Measurements from ENCODE around the gene PCBP1.
A peak's percentile ranks its signal among the peaks of the same experiment; 100 is the strongest.
"Not testable (repeated sequence)": the region's sequence is repeated elsewhere in the genome, so short reads cannot be mapped to it uniquely, and the experiment has no call there.

Gene PCBP1

DNA sequence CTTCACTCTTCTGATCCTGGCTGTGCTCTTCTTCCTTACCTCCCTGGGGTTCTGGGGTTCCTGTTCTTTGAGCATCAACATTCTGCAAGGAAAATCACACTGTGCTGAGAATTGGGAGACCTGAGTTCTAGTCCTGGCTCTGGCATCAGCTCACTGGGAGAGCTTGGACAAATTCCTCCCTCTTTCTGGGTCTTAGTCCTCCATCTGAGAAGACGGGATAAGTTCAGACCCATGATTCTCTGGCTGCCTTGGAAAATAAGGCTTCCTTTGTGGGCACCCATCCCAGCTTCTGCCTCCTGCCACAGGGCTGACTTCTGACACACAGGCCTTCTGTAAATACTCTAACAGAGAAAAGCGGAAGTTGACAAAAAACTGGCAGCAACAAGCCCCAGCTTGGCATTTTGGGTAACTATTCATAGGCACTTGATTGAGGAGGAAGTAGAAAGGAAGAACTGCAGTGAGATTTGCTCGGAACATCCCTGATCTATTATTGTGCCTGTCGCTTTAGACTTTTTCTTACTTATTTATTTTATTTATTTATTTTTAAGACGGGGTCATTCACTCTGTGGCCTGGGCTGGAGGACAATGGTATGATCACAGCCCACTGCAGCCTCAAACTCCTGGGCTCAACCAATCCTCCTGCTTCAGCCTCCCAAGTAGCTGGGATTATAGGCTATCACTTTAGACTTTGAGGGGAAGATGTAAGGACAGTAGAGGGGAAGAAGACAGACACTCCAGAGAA lies 7.9 kb downstream of the PCBP1 start:
- no peaks in the 10 kb centered on the region for H3K36me3 ChIP-seq (ENCODE audit: control insufficient read depth in 5 of 5, insufficient read depth in 5 of 5, low read length in 5 of 5)
- H3K4me1 ChIP-seq (ENCODE audit: control insufficient read depth in 5 of 5, insufficient read depth in 5 of 5, low read length in 5 of 5), result peaks cover 8 to 38% (median 30%) of the 10 kb centered on the region in 5 donors
- peak overlapping the region; percentile 32 to 73 (median 57) for H3K9ac ChIP-seq (ENCODE audit: low read length in 5 of 5)
- peak overlapping the region; percentile 88 for H3K27ac ChIP-seq (ENCODE audit: low read depth, low read length)
- peak overlapping the region in 3 of 5 donors; percentile 20 to 48 (median 35) for H3K4me3 ChIP-seq (ENCODE audit: low read depth in 1 of 5, low read length in 5 of 5)
- H3K27me3 ChIP-seq (ENCODE audit: control insufficient read depth in 5 of 5, insufficient read depth in 4 of 5, low read length in 5 of 5), result no peaks in the 10 kb centered on the region
- H3K9me3 ChIP-seq (ENCODE audit: control insufficient read depth in 5 of 5, low read length in 5 of 5), result no peaks in the 10 kb centered on the region

GRCh38 chr2:70095720-70096670 lies 8.7 kb downstream of the PCBP1 start:
- Histone ChIP-seq H3K9ac (ENCODE audit: low read length in 5 of 5) (peak overlapping the region in 4 of 5 donors; percentile 2 to 73 (median 58)), H3K27ac (ENCODE audit: low read depth, low read length) (peak overlapping the region; percentile 88), H3K4me3 (ENCODE audit: low read depth in 1 of 5, low read length in 5 of 5) (peak overlapping the region in 1 of 5 donors; percentile 48), H3K36me3 (ENCODE audit: control insufficient read depth in 5 of 5, insufficient read depth in 5 of 5, low read length in 5 of 5) (no peaks in the 10 kb centered on the region), H3K4me1 (ENCODE audit: control insufficient read depth in 5 of 5, insufficient read depth in 5 of 5, low read length in 5 of 5) (peaks cover 4 to 31% (median 24%) of the 10 kb centered on the region in 5 donors), H3K27me3 (ENCODE audit: control insufficient read depth in 5 of 5, insufficient read depth in 4 of 5, low read length in 5 of 5) (no peaks in the 10 kb centered on the region), H3K9me3 (ENCODE audit: control insufficient read depth in 5 of 5, low read length in 5 of 5) (no peaks in the 10 kb centered on the region)

DNA sequence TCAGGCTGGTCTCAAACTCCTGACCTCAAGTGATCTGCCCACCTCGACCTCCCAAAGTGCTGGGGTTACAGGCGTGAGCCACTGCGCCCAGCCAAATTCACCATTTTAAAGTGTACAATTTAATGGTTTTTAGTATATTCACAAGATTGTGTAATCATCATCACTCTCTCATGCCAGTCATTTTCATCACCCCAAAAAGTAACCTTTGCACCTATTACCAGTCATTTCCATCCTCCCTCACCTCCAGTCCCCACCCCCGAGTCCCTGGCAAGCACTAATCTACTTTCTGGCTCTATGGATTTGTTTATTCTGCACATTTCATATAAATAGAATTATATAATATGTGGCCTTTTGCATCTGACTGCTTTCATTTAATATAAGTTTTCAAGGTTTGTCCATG lies 10.8 kb downstream of the PCBP1 start:
- Histone ChIP-seq H3K27me3 (ENCODE audit: control insufficient read depth in 5 of 5, insufficient read depth in 4 of 5, low read length in 5 of 5) (no peaks in the 10 kb centered on the region), H3K27ac (ENCODE audit: low read depth, low read length) (no peak overlapping the region), H3K36me3 (ENCODE audit: control insufficient read depth in 5 of 5, insufficient read depth in 5 of 5, low read length in 5 of 5) (no peaks in the 10 kb centered on the region), H3K4me1 (ENCODE audit: control insufficient read depth in 5 of 5, insufficient read depth in 5 of 5, low read length in 5 of 5) (peaks cover 4 to 27% (median 24%) of the 10 kb centered on the region in 5 donors), H3K9ac (ENCODE audit: low read length in 5 of 5) (no peak overlapping the region), H3K9me3 (ENCODE audit: control insufficient read depth in 5 of 5, low read length in 5 of 5) (no peaks in the 10 kb centered on the region), H3K4me3 (ENCODE audit: low read depth in 1 of 5, low read length in 5 of 5) (no peak overlapping the region)

DNA sequence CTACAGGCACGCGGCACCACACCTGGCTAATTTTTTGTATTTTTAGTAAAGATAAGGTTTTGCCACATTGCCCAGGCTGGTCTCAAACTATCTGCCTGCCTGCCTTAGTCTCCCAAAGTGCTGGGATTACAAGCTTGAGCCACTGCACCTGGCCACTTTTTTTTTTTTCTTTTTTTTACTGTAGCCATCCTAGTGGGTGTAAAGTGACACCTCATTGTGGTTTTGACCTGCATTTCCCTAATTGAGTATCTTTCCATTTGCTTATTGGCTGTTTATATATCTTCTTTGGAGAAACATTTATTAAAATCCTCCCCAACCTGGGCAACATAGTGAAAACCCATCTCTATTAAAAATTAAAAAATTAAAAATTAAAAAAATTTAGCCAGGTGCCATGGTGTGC lies 12.0 kb downstream of the PCBP1 start:
- Histone ChIP-seq H3K9me3 (ENCODE audit: control insufficient read depth in 5 of 5, low read length in 5 of 5) (no peaks in the 10 kb centered on the region), H3K27me3 (ENCODE audit: control insufficient read depth in 5 of 5, insufficient read depth in 4 of 5, low read length in 5 of 5) (no peaks in the 10 kb centered on the region), H3K9ac (ENCODE audit: low read length in 5 of 5) (no peak overlapping the region), H3K27ac (ENCODE audit: low read depth, low read length) (no peak overlapping the region), H3K4me1 (ENCODE audit: control insufficient read depth in 5 of 5, insufficient read depth in 5 of 5, low read length in 5 of 5) (peaks cover 4 to 32% (median 23%) of the 10 kb centered on the region in 5 donors), H3K4me3 (ENCODE audit: low read depth in 1 of 5, low read length in 5 of 5) (no peak overlapping the region), H3K36me3 (ENCODE audit: control insufficient read depth in 5 of 5, insufficient read depth in 5 of 5, low read length in 5 of 5) (no peaks in the 10 kb centered on the region)

GRCh38 chr2:70101174-70101573 lies 13.9 kb downstream of the PCBP1 start:
- H3K4me1 ChIP-seq (ENCODE audit: control insufficient read depth in 5 of 5, insufficient read depth in 5 of 5, low read length in 5 of 5), result peaks cover 0 to 15% (median 9%) of the 10 kb centered on the region in 5 donors
- no peaks in the 10 kb centered on the region for H3K9me3 ChIP-seq (ENCODE audit: control insufficient read depth in 5 of 5, low read length in 5 of 5)
- H3K36me3 ChIP-seq (ENCODE audit: control insufficient read depth in 5 of 5, insufficient read depth in 5 of 5, low read length in 5 of 5), result no peaks in the 10 kb centered on the region
- no peak overlapping the region for H3K4me3 ChIP-seq (ENCODE audit: low read depth in 1 of 5, low read length in 5 of 5)
- no peaks in the 10 kb centered on the region for H3K27me3 ChIP-seq (ENCODE audit: control insufficient read depth in 5 of 5, insufficient read depth in 4 of 5, low read length in 5 of 5)
- no peak overlapping the region for H3K9ac ChIP-seq (ENCODE audit: low read length in 5 of 5)
- no peak overlapping the region for H3K27ac ChIP-seq (ENCODE audit: low read depth, low read length)

GRCh38 chr2:70101686-70102085 lies 14.4 kb downstream of the PCBP1 start:
- peaks cover 0 to 10% (median 8%) of the 10 kb centered on the region in 5 donors for H3K4me1 ChIP-seq (ENCODE audit: control insufficient read depth in 5 of 5, insufficient read depth in 5 of 5, low read length in 5 of 5)
- H3K27ac ChIP-seq (ENCODE audit: low read depth, low read length); H3K9ac ChIP-seq (ENCODE audit: low read length in 5 of 5); H3K27me3 ChIP-seq (ENCODE audit: control insufficient read depth in 5 of 5, insufficient read depth in 4 of 5, low read length in 5 of 5); H3K4me3 ChIP-seq (ENCODE audit: low read depth in 1 of 5, low read length in 5 of 5); H3K9me3 ChIP-seq (ENCODE audit: control insufficient read depth in 5 of 5, low read length in 5 of 5); H3K36me3 ChIP-seq (ENCODE audit: control insufficient read depth in 5 of 5, insufficient read depth in 5 of 5, low read length in 5 of 5): not testable (repeated sequence)

DNA sequence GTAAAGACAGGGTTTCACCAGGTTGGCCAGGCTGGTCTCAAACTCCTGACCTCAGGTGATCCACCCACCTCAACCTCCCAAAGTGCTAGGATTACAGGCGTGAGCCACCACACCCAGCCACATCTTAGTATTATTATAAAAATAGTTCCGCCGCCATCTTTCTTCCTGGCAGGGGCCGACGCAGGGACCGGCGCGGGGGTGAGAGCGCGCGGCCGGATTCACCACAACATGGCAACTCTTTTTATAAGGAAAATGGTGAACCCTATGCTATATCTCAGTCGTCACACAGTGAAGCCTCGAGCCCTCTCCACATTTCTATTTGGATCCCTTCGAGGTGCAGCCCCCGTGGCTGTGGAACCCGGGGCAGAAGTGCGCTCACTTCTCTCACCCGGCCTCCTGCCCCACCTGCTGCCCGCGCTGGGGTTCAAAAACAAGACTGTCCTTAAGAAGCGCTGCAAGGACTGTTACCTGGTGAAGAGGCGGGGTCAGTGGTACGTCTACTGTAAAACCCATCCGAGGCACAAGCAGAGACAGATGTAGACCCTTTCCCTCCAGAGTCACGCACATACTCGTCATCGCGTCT lies 15.1 kb downstream of the PCBP1 start:
- not testable (repeated sequence) for H3K9ac ChIP-seq (ENCODE audit: low read length in 5 of 5); H3K36me3 ChIP-seq (ENCODE audit: control insufficient read depth in 5 of 5, insufficient read depth in 5 of 5, low read length in 5 of 5); H3K9me3 ChIP-seq (ENCODE audit: control insufficient read depth in 5 of 5, low read length in 5 of 5); H3K4me3 ChIP-seq (ENCODE audit: low read depth in 1 of 5, low read length in 5 of 5); H3K27ac ChIP-seq (ENCODE audit: low read depth, low read length); H3K27me3 ChIP-seq (ENCODE audit: control insufficient read depth in 5 of 5, insufficient read depth in 4 of 5, low read length in 5 of 5)
- H3K4me1 ChIP-seq (ENCODE audit: control insufficient read depth in 5 of 5, insufficient read depth in 5 of 5, low read length in 5 of 5), result peaks cover 0 to 10% (median 8%) of the 10 kb centered on the region in 5 donors

GRCh38 chr2:70103531-70104061 lies 16.3 kb downstream of the PCBP1 start:
- H3K27ac ChIP-seq (ENCODE audit: low read depth, low read length), result no peak overlapping the region

GRCh38 chr2:70104231-70105111 lies 17.2 kb downstream of the PCBP1 start:
- H3K27ac ChIP-seq (ENCODE audit: low read depth, low read length), result no peak overlapping the region
- peak overlapping the region in 1 of 5 donors; percentile 21 for H3K9ac ChIP-seq (ENCODE audit: low read length in 5 of 5)
- no peak overlapping the region for H3K4me3 ChIP-seq (ENCODE audit: low read depth in 1 of 5, low read length in 5 of 5)

More at GRCh38 chr2:70103531-70104061, 16.3 kb downstream of the PCBP1 start:
- Histone ChIP-seq H3K27me3 (ENCODE audit: control insufficient read depth in 5 of 5, insufficient read depth in 4 of 5, low read length in 5 of 5) (no peaks in the 10 kb centered on the region), H3K4me3 (ENCODE audit: low read depth in 1 of 5, low read length in 5 of 5) (no peak overlapping the region), H3K9me3 (ENCODE audit: control insufficient read depth in 5 of 5, low read length in 5 of 5) (no peaks in the 10 kb centered on the region), H3K36me3 (ENCODE audit: control insufficient read depth in 5 of 5, insufficient read depth in 5 of 5, low read length in 5 of 5) (no peaks in the 10 kb centered on the region), H3K9ac (ENCODE audit: low read length in 5 of 5) (peak overlapping the region in 1 of 5 donors; percentile 21), H3K4me1 (ENCODE audit: control insufficient read depth in 5 of 5, insufficient read depth in 5 of 5, low read length in 5 of 5) (peaks cover 0 to 18% (median 10%) of the 10 kb centered on the region in 5 donors)

More at GRCh38 chr2:70104231-70105111, 17.2 kb downstream of the PCBP1 start:
- Histone ChIP-seq H3K9me3 (ENCODE audit: control insufficient read depth in 5 of 5, low read length in 5 of 5) (no peaks in the 10 kb centered on the region), H3K4me1 (ENCODE audit: control insufficient read depth in 5 of 5, insufficient read depth in 5 of 5, low read length in 5 of 5) (peaks cover 0 to 19% (median 10%) of the 10 kb centered on the region in 5 donors), H3K36me3 (ENCODE audit: control insufficient read depth in 5 of 5, insufficient read depth in 5 of 5, low read length in 5 of 5) (no peaks in the 10 kb centered on the region), H3K27me3 (ENCODE audit: control insufficient read depth in 5 of 5, insufficient read depth in 4 of 5, low read length in 5 of 5) (no peaks in the 10 kb centered on the region)
